HG03565 (cell line): ENCODE results near the gene ILF3.
"Not testable (repeated sequence)": the region's sequence is repeated elsewhere in the genome, so short reads cannot be mapped to it uniquely, and the experiment has no call there.

ENCODE experiments used
- ATAC-seq: cut with Tn5 transposase; IDR thresholded peaks from one replicate; pipeline ENCODE4 v1.9.1; 2021; ENCODE audit warnings: mild to moderate bottlenecking, moderate library complexity; ENCODE audit not compliant: unreplicated experiment

Gene ILF3

DNA sequence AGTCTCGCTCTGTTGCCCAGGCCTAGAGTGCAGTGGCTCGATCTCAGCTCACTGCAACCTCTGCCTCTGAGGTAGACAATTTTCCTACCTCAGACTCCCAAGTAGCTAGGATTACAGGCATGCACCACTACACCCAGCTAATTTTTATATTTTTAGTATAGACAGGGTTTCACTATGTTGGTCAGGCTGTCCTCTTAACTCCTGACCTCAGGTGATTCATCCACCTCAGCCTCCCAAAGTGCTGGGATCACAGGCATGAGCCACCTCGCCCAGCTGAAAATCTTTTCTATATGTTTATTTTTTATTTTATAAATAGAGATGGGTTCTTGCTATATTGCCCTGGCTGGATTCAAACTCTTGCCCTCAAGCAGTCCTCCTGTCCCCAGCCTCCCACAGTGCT, 17.8 kb downstream of the ILF3 start:
- ATAC-seq = not testable (repeated sequence)

DNA sequence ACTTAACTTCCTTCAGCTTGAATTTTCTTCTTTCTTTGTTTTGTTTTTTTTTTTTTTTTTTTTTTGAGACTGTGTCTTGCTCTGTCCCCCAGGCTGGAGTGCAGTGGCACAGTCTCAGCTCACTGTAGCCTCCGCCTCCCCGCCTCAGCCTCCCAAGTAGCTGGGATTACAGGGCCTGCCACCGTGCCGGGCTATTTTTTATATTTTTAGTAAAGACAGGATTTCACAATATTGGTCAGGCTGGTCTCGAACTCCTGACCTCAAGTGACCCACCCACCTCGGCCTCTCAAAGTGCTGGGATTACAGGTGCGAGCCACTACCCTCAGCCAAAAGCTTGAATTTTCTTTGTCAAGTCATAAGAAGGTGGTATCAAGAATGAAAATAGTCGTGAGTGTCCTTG, 21.1 kb downstream of the ILF3 start:
- ATAC-seq = not testable (repeated sequence)

DNA sequence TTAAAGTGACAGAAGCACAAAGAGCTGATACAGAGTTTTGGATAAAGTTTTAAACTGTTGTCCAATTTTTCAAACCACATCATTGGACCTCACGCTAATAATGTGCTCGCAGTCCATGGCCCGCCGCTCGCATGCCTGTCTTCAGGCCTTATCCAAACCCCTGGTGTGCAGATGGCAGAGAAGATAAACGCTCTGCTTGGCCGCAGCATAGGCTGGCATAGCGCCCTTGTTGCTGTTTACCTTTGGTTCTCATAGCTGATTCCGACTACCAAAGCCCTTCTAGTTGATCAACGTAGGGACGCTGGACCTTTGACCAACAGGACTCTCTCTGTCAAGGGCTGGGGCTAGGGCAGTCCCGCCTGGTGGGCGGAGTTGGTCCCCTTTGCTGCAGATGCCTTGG, 23.6 kb downstream of the ILF3 start:
- ATAC-seq = no peak

DNA sequence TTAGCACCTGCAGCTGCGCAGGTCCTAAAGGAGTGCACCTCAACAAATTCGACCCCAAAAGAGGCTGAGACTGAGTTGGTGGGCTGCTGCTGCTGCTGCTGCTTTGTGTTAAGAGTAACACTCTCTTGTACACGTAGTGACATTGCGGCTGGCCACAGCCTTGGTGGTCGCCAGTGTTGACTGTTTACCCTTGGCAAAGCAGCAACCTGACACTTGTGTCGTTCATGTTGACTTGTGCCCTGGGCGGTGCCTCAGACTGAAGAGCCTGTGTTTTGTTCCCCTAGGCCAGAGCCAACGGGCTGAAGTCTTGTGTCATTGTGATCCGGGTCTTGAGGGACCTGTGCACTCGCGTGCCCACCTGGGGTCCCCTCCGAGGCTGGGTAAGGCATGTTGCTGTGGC, 24.7 kb downstream of the ILF3 start:
- ATAC-seq = no peak

DNA sequence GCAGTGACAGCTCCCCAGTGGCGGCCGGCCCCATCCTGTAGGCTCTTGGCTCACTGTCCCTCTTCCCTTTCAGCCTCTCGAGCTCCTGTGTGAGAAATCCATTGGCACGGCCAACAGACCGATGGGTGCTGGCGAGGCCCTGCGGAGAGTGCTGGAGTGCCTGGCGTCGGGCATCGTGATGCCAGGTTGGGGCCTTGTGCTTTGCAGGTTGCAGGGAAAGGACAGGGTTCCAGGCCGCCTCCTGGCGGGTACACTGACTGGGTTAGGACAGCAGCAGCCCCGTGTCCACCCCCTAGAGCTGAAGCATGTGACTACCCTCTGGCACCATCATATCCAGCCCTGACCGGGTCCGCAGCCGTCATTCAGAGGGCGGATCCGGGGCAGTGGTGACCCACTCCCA, 25.6 kb downstream of the ILF3 start:
- no peak for ATAC-seq

DNA sequence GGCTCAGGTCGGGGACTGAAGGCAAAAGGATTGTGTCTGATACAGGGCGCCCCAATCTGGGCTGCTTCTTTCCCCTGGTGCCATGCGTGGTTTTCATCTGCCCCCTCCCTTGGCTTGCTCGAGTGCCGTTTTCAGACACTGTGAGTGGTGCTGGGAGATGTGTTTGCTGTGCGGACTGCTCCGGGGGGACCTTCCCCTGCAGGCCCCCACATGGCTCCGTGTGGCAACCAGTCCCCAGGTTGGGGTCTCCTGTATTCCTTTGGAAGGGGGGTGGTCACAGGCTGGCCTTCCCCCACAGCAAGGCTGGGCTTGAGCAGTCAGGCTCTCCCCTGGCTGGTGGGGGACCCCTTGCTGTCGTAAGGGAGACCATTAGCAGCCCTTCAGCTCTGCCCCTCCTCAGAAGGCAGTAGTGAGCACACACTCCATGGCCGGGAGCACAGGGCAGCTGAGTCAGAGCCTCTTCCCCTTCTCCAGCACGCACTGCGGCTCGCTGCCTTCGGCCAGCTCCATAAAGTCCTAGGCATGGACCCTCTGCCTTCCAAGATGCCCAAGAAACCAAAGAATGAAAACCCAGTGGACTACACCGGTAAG, 26.5 kb downstream of the ILF3 start:
- no peak for ATAC-seq

DNA sequence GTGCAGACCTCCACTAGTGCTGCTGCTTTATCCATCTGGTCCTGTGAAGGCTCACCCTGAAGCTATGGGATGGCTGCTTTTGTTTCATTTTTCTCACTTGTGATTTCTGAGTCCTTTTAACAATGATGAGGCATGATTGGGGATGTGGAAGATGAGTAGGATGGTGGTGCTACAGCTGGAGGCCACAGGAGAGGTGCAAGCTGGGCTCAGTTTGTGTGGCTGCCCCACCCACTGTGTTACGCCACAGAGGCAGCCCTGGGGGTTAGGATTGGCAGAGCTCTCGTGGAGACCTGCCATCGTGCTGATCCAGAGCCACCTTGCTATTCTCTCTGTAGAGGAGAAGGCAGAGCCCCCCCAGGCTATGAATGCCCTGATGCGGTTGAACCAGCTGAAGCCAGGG, 27.5 kb downstream of the ILF3 start:
- no peak for ATAC-seq

DNA sequence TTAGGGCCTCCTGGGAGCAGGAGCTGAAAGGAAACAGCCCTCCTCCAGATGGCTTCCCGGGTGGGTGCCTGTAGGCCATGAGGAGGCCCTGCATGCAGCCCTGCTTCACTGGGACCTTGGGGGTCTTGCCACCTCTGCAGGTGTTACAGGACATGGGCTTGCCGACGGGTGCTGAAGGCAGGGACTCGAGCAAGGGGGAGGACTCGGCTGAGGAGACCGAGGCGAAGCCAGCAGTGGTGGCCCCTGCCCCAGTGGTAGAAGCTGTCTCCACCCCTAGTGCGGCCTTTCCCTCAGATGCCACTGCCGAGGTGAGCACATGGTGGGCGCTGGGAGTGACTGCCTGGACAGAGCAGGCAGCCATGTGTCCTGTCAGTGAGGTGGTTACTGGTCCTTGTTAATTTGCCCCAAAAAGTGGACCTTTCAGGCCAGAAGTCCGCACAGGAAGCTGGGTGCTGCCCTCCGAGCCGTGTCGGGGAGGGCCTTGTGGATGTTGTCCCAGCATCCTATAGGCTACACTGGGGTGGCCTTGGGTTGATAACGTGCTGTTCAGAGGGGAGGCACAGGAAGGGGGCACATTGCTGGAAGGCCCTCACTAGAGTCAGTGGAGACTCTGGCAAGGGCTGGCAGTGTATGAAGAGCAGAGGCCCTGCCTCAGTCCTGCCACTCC, 28.4 kb downstream of the ILF3 start:
- no peak for ATAC-seq

DNA sequence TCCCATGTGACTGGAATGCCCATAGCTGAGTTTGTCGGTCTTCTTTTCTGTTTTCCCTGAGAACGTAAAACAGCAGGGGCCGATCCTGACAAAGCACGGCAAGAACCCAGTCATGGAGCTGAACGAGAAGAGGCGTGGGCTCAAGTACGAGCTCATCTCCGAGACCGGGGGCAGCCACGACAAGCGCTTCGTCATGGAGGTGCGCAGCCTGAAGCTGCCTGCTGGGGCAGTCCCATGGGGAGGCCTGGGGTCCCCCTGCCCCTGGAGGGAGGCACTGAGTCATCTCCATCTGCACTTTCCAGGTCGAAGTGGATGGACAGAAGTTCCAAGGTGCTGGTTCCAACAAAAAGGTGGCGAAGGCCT, 28.9 kb downstream of the ILF3 start:
- no peak for ATAC-seq

DNA sequence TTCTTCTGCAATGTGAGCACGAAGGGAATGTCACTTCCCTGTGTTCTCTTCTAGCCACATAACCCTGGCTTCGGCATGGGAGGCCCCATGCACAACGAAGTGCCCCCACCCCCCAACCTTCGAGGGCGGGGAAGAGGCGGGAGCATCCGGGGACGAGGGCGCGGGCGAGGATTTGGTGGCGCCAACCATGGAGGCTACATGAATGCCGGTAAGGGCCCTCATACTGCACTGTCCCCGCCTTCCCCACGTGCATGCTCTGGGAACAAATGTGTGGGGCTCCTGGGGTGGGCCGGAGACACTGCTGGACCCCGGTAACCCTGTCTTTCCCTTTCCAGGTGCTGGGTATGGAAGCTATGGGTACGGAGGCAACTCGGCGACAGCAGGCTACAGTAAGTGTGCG, 29.4 kb downstream of the ILF3 start:
- no peak for ATAC-seq

DNA sequence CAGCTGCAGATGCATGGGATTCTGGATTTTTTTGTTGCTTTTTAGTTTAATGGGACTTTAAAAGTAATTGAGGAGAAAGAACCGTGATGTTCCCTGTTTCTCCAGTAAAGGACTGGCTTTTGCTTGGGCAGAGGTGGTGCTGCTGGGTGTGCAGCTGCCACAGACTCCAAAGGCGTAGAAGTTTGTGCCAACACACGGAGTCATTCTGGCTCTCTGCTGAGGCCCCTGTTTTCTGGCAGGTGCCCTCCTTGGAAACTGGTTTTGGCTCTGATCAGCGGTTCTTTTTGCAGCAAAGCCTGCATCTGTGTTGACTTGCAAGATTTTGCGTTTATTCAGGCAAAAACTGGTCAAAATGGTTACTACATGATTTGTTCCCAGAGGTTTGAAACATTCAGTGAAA, 31.1 kb downstream of the ILF3 start:
- no peak for ATAC-seq

DNA sequence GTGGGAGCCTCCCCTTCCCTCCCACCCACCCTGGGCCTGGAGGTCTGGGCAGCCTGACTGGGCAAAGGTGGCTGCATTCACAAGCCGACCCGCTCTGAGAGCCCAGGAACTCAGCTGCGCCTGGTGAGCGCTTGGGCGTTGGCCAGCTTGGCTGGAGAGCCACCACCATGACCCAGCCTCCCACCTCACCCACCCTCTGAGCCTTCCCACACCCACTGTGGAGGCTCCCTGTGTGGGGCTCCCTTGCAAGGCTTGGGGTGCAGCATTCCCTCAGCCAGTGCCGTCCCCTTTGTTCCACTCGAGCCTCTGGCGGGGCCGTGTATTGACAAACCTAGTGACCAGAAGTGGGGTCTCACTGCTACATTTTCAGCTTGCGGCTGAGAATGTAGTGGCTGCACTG, 32.0 kb downstream of the ILF3 start:
- ATAC-seq = no peak

DNA sequence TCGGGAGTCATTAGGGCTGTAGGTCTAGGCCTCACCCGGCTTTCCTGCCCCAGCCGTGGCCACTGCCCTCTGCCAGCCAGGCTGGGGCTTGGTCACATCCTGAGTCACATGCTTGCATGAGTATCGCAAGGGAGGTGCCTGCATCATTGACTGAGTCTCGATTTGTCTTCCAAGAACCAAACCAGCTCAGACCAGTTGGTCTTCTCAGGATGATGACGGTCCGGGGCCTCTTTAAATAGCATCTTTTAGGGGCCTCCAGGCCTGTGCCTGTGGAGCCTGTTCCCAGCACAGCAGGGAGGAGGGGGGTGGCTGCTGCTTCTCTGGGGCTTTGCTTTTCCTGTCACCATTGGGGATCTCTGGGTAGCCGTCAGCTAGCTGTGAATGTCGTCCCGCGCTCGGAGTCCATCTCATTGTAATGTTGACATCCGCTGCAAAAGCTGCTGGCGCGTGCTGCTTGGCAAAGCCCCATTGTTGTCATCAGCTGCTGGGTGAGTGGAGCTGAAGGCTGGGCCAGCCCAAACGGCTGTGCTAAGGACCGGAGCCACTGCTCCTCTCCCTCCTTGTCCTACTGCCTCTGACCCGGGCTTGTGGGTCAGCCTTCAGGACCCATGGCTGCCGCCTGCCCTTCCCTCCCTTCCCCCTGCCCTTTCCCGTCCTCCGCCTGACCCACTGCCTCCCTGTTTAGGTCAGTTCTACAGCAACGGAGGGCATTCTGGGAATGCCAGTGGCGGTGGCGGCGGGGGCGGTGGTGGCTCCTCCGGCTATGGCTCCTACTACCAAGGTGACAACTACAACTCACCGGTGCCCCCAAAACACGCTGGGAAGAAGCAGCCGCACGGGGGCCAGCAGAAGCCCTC, 32.7 kb downstream of the ILF3 start:
- no peak for ATAC-seq

DNA sequence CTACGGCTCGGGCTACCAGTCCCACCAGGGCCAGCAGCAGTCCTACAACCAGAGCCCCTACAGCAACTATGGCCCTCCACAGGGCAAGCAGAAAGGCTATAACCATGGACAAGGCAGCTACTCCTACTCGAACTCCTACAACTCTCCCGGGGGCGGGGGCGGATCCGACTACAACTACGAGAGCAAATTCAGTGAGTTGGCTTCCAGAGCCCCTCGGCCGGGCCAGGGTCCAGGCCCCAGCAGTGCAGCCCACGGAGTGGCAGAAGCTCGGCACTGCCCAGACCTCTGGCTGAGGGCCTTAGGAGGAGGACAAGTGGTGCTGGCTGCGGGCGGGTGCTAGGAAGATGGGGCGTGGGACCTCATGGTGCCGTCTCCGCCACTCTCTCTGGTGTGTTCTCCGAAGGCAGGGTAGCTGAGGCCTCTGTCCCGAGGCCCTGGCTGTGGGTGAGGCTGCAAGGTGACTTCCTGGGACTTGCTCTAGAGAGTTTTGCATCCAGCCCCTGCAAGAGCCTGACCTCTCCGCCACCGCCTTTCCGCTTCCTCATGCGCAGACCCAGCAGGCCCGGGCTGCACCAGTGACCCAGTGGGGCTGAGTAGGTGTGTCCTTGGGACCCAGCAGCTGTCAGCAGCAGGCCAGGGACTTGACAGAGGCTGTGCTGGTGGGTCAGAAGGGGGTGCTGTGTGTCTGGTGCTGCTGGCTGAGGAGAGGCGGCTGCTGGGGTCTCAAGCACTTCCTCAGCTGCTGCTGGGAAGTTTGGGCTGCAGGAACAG, 33.6 kb downstream of the ILF3 start:
- no peak for ATAC-seq

DNA sequence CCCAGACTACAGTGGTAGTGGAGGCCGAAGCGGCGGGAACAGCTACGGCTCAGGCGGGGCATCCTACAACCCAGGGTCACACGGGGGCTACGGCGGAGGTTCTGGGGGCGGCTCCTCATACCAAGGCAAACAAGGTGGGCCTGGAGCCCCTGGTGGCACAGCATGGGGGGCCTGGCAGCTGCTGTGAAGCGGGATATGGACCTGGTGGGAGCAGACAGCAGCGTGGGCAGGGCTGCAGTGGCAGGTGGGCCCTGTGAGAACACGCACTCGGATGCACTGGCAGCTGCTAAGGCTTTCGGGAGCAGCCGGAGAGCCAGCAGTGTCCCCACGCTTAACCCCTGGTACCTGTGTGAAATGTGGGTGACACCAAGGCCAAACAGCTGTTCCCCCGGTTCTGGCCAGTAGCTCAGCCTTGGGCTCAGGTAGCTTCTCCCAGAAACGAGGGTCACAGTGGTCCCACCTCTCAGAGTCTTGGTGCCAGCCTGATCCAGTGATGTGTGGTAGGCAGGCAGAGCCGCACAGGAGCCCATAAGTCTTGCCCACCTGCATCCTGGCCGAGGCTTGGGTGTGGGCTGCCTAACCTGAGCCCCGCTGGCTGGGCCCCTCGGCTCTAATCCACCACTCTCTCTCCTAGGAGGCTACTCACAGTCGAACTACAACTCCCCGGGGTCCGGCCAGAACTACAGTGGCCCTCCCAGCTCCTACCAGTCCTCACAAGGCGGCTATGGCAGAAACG, 34.6 kb downstream of the ILF3 start:
- ATAC-seq = no peak

DNA sequence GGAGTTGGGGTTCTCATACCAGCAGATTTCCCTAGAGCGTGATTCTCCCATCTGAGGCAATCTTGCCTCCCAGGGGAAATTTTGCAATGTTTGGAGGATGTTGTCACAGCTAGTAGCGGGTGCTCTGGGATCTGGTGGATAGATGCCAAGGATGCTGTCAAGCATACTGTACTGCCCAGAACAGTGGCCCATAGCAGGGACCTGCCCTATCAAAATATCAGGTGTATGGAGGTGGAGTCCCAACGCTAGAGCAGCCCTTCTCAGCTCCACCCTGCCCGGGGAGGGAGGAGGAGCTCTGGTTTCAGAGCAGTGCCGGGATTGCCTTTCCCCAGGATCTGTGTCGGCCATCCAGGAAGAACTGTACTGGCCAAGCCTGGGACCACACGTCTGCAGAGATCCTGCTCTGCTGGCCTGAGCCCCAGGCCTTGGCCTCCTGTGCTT, 36.2 kb downstream of the ILF3 start:
- ATAC-seq = no peak

DNA sequence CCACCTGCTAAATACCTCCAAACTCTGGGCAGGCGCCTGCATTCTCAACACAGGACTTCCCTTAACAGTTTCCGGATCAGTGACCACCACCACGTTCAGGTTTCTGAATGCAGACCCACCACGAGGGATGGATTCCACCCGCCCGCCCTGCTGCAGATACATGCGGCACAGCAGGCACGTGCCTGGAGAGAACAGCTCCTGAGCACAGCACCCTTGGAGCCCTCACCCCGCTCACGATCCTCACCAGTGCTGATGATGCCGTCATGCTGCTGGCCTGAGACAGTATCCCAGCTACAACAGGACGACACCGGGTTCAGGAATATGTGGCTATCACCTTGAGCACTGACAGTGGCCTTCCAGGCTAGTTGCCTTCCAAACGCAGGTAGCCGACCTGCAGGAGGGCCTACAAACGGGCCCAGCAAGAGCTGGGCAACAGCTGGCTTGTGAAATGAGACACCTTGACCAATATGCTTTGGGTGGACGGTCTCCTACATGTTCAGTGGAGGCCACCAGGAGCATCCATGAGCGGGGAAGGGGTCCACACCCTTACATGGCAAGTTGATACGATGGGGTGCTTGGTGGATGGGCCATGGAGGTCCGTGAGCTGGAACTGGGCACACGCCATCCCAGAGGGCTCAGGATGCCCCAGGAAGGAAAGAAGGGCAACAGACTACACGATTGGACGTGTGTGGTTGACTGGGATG, 37.2 kb downstream of the ILF3 start:
- ATAC-seq = no peak

DNA sequence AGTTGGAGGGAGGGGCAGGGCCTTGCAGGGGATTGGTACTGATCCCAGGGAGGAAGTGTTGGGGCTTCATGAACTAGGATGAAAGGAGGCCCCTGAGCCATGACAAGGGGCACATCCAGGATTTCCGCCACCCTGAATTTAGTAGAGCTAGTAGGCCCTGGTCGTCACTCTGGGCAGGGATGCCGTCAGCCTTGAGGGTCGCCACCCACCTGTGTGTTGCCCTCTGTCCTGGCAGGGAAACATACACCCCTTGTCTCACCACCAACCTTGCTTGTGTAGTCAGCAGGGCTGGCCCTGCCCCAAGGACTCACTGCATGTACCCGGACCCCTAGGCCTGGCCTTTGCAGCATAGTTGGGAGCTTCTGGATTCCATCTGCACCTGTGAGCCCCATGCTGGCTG, 37.7 kb downstream of the ILF3 start:
- ATAC-seq = no peak

DNA sequence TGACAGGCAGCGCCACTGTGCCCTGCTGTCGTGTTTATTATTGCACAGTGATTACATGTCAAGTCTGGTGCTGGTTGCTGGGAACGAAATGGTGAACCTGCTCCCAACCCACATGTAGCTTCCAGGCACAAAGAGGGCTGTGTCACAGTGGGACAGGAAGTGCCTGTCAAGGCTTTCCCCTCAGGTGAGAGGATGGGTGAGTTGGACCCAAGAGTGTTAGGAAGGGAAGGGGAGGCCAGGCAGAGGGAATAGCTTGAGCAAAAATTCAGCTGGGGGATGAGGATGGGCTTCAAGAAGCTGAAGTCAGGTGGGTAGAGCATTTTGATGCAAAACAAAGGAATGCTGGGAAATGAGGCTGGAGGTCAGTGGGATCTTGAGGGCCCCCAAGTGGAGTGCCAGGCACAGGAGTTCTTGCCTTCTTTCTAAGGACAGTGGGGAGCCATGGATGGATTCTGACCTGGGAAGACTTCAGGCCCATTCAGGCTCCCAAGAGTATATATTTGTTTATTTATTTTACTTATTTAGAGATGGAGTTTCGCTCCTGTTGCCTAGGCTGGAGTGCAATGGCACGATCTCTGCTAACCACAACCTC, 38.6 kb downstream of the ILF3 start:
- ATAC-seq = no peak
